Stimulated activated CD8-positive, alpha-beta memory T cell treated with anti-CD3 and anti-CD28 coated beads, Interleukin-7, amount 100 ng/mL, for 24 hours (primary cell): Measurements from ENCODE around the gene CXCL14.

Source experiments
- DNase-seq: peaks from one replicate; pipeline ENCODE4 v3.0.0-alpha.2; 2020; ENCODE audit warnings: low read depth

The CXCL14 gene

GRCh38 chr5:135596157-135596763, 17.5 kb upstream of the CXCL14 start:
- DNase-seq, result no peak

GRCh38 chr5:135594416-135594960, 15.7 kb upstream of the CXCL14 start:
- no peak for DNase-seq

GRCh38 chr5:135593886-135594285, 15.1 kb upstream of the CXCL14 start:
- no peak for DNase-seq

- DNase-seq, result no peak
These were observed 14.3 kb upstream of the CXCL14 start for GRCh38 chr5:135593141-135593540.

- no peak for DNase-seq
These were observed 13.7 kb upstream of the CXCL14 start for GRCh38 chr5:135592312-135593045.

GRCh38 chr5:135591277-135591676, 12.5 kb upstream of the CXCL14 start:
- no peak for DNase-seq

GRCh38 chr5:135589152-135589551, 10.4 kb upstream of the CXCL14 start:
- no peak for DNase-seq

GRCh38 chr5:135587721-135588663, 9.2 kb upstream of the CXCL14 start:
- DNase-seq, result no peak

- DNase-seq, result no peak
These were observed 6.1 kb upstream of the CXCL14 start for GRCh38 chr5:135584918-135585317.

- no peak for DNase-seq
These were observed 5.5 kb upstream of the CXCL14 start for GRCh38 chr5:135584276-135584675.

GRCh38 chr5:135582099-135582781, 3.4 kb upstream of the CXCL14 start:
- DNase-seq, result no peak

- DNase-seq, result no peak
These were observed 496 bp downstream of the CXCL14 start for GRCh38 chr5:135578305-135578684.

- DNase-seq, result no peak
These were observed 1.4 kb downstream of the CXCL14 start for GRCh38 chr5:135577421-135577820.

GRCh38 chr5:135576075-135576599, 2.7 kb downstream of the CXCL14 start:
- no peak for DNase-seq

GRCh38 chr5:135574493-135574892, 4.3 kb downstream of the CXCL14 start:
- DNase-seq, result no peak

GRCh38 chr5:135571902-135572301, 6.9 kb downstream of the CXCL14 start:
- no peak for DNase-seq

- DNase-seq, result no peak
These were observed 7.7 kb downstream of the CXCL14 start for GRCh38 chr5:135571066-135571609.

- no peak for DNase-seq
These were observed 8.4 kb downstream of the CXCL14 start for GRCh38 chr5:135570453-135570764.

GRCh38 chr5:135569755-135570452, 8.9 kb downstream of the CXCL14 start:
- DNase-seq, result no peak

- no peak for DNase-seq
These were observed 9.8 kb downstream of the CXCL14 start for GRCh38 chr5:135568923-135569360.

GRCh38 chr5:135568246-135568645, 10.5 kb downstream of the CXCL14 start:
- DNase-seq, result no peak
